Tongue (tissue), 2 donors: ENCODE data around the gene SMARCA4. TPM values are rescaled to one million over a fixed set of nuclear protein-coding genes. Genes with fewer than 3 reads are reported as not detected.
A peak's percentile ranks its signal among the peaks of the same experiment; 100 is the strongest.

Experiments used
- DNase-seq: peaks from one replicate; pipeline ENCODE4 v3.0.0-alpha.2; 2015
- total RNA-seq: library from RNA; depleted of rRNA; stranded (reverse); fragments of >200 nt; gene quantifications from one replicate; pipeline ENCODE4 v1.2.3, GENCODE V29; 2014

Gene SMARCA4
- total RNA-seq, 1 donor from 2014 or later = 87.7 TPM

GRCh38 chr19:11034449-11035213 lies 73.8 kb downstream of the SMARCA4 start:
- no peak for DNase-seq

DNA sequence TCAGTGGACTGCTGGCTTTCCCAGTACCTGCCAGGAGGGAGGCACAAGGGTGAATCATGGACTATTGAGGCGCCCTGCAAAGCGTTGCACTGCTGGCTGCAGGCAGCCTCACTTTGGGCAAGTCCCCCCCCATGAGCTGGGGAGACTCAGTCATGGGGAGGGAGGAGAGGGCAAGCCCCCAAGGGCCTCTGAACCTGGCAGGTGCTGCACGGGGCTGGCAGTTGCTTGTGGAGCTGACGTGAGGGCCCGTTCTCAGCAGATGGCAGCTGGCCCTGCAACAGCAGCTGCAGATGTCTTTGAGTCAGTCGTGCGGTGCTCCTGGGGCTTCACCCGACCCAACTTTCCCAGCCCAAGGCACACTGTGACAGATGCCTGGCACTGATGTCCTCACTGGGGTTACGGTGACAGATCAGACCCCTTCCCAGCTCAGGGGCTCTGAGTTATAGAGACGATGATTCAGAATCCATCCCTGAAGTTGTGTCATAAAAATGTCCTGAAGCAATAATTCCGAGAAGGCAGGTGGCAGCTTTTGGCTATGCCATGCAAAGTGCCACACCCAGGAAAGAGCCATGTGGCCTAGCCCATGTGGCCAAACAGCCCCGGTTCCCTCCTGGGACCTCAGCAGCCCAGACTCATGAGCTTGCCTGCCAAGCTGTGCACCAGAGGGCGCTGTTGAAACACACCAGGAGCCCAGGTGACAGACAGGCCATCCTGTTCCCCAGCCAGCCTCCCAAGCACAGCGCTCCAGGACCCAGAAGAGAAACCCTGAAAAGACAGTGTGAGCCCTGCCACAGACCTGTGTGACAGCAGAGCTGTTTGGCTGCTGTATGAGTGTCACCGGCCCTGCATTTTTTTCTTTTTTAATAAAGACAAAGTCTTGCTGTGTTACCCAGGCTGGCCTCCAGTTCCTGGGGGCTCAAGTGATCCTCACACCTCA lies 74.9 kb downstream of the SMARCA4 start:
- DNase-seq = peak; percentile 98

DNA sequence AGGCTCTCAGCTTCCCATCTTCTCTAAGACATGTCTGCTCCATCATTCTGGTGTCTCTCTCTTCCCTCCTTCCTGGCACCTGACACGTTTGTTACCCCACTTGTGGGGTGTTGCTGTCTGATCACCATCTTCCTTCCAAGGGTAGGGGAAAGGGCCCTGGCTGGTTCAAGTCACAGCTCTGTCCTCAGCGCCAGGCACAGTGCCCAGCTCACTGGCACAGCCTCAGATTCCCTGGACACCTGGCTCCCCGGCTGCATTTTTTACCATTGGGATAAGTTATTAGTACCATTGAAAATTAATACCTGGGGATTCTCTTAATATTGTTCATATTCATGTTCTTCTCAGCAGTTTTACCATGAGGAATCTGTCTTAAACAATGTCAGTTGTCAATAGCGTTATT lies 77.7 kb downstream of the SMARCA4 start:
- DNase-seq = no peak

- no peak for DNase-seq
Observed at GRCh38 chr19:11041194-11041593, 80.4 kb downstream of the SMARCA4 start.

GRCh38 chr19:11041966-11042627 lies 81.3 kb downstream of the SMARCA4 start:
- DNase-seq = no peak

DNA sequence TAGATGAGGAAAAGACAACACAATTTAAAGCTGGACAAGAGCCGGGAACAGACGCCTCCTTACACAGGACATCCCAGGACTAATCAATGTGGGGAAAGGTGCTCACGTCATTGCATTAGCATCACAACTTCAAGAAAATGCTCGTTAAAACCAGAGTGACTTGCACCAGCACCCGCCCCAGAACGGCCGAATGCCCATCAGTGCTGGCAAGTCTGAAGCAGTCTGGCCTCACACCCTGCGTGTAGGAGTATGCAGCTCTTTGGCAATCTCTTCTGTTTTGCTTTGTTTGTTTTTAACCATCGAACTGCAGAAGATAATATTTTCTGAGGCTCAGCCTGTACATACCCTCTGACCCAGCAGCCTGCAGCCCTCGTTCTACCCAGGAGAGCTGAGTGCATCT lies 83.6 kb downstream of the SMARCA4 start:
- DNase-seq = no peak

DNA sequence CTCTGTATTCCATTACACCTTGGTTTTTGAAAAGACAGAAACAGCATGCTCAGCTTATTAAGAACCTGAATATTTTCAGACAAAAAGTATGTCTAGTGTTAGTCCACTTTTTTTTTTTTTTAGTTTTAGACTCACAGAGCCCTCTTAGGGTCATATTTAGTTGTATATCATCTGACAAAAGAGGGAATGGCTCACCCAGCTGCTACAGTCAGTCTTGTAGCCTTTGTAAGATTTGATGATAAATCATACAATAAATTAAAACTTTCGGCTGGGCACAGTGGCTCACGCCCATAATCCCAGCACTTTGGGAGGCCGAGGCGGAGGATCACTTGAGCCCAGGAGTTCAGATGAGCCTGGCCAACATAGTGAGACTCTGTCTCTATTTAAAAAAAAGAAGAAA lies 84.7 kb downstream of the SMARCA4 start:
- no peak for DNase-seq

DNA sequence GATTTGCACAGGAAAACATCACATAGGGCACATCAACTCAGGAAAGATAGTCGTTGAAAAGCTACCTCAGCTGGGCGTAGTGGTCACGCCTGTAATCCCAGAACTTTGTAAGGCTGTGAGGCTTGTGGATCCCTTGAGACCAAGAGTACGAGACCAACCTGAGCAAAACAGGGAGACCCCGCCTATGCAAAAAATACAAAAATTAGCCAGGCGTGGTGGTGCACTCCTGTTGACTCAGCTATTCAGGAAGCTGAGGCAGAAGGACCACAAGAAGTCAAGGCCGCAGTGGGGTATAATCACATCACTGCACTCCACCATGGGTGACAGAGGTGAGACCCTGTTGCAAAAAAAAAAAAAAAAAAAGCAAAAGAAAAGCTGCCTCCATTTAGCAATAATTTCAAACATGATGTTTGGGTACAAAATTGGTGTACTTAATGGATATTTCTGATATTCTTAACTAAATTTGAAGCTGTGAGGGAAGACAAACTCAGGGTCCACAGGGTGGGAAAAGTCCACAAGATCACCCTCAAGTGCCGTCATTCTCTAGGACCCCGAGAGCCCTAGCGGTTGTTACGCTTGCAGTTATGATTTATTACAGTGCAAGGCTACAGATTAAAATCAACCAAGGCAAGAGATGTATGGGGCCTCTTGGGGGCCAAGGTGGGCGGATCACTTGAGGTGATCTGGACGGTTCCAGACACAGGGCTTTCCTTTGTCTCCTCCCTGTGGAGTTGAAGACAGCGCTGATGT lies 86.0 kb downstream of the SMARCA4 start:
- DNase-seq = no peak

DNA sequence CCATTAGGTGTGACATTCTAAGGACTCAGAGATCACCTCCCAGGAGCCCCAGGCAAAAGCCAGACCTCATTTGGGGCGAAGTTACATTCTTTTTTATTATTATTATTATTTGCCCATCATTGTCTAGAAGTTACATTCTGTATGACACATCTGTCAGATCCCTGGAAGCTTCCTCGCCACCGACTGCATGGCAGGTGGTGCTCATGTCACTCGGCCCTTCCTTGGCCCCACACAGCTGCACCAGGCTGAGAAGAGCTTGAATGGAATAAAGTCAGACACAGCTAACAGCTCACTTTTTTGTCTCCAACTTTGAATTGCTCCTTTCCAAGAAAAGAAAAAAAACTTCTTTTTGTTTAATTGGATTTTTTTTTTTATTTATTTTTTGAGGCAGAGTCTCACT lies 87.0 kb downstream of the SMARCA4 start:
- peak; percentile 53 for DNase-seq

GRCh38 chr19:11050323-11051114 lies 89.7 kb downstream of the SMARCA4 start:
- no peak for DNase-seq

GRCh38 chr19:11053817-11054195 lies 93.0 kb downstream of the SMARCA4 start:
- peak; percentile 53 for DNase-seq

GRCh38 chr19:11054200-11054599 lies 93.4 kb downstream of the SMARCA4 start:
- DNase-seq = no peak

- no peak for DNase-seq
Observed at GRCh38 chr19:11054628-11055027, 93.8 kb downstream of the SMARCA4 start.

GRCh38 chr19:11058246-11059030 lies 97.6 kb downstream of the SMARCA4 start:
- DNase-seq = no peak

- DNase-seq = no peak
Observed at GRCh38 chr19:11059511-11060358, 98.9 kb downstream of the SMARCA4 start.

- no peak for DNase-seq
Observed at GRCh38 chr19:11061952-11062351, 101.1 kb downstream of the SMARCA4 start.

GRCh38 chr19:11063434-11063833 lies 102.6 kb downstream of the SMARCA4 start:
- DNase-seq = no peak

DNA sequence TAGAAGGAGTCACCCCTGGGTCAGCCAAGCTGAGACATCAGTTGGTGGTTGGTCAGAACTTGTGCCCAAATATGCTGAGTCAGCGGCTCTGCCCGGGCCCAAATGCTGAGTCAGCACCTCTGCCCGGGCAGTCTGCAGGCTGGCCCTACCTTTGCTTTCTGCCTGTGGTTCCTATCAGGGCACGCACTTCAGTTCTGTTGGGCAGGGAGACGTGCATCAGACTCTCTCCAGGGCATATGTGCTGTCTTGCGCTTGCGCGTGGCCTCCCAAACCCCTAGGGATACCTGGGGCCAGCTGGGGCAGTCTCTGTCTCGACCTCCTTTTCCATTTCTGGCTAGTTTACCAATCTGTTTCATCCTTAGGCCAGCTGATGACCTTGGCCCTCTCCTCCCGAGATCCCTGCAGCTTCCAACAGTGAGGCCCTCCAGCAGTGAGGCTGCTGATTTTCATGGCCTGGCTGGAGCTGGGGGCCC lies 104.0 kb downstream of the SMARCA4 start:
- DNase-seq = no peak

DNA sequence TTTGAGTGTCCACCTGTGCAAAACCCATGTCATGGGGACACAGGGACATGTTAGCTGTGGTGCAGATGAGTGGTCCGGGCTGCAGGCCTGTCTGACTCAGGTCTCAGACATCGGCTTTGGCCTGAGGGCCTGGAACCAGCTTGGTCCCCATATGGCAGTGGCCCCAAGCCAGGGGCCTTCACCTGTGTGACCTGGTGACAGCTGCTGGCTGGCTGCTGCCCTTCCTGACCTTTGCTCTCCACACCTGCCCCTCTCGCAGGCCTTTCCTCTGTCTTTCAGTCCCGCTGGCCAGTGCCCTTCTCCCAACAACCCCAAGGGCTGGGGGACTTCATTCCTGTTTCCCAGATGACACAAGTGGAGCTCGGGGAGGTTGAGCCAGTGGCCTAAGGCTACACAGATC lies 105.5 kb downstream of the SMARCA4 start:
- DNase-seq = no peak
